Chondrocyte (in vitro differentiated cells): ENCODE data around the gene ELP2. TPM values are rescaled to one million over a fixed set of nuclear protein-coding genes. Genes with fewer than 3 reads are reported as not detected.

Experiments
- DNase-seq: peaks from one replicate; pipeline ENCODE4 v3.0.0; 2021; ENCODE audit warnings: mixed read lengths, low spot score
- H3K27ac Mint-ChIP-seq: one replicate; pipeline ENCODE4 v1.8.0; 2021; ENCODE audit warnings: mild to moderate bottlenecking, moderate library complexity, mixed read lengths; ENCODE audit not compliant: unreplicated experiment
- H3K27me3 Mint-ChIP-seq: 2 replicates; pipeline ENCODE4 v1.8.0; 2021; ENCODE audit warnings: low read depth, mixed read lengths
- H3K36me3 Mint-ChIP-seq: 2 replicates; pipeline ENCODE4 v1.8.0; 2021; ENCODE audit warnings: low read depth, mixed read lengths
- H3K4me1 Mint-ChIP-seq: 2 replicates; pipeline ENCODE4 v1.8.0; 2021; ENCODE audit warnings: low read depth, mild to moderate bottlenecking, mixed read lengths
- H3K4me3 Mint-ChIP-seq: one replicate; pipeline ENCODE4 v1.8.0; 2021; ENCODE audit warnings: mild to moderate bottlenecking, moderate library complexity, mixed read lengths; ENCODE audit not compliant: unreplicated experiment
- H3K9me3 Mint-ChIP-seq: 2 replicates; pipeline ENCODE4 v1.8.0; 2021; ENCODE audit warnings: low read depth, mixed read lengths
- total RNA-seq: library from RNA; stranded (reverse); gene quantifications from 3 replicates; pipeline ENCODE4 v1.2.1, GENCODE V29; 2021
- TF ChIP-seq, protein P1 (sequence below): fragments of 200-600 bp; sonication (generic); IDR thresholded peaks from 2 replicates; pipeline ENCODE4 v1.5.0; 2021; ENCODE audit warnings: antibody characterized with exemption, mild to moderate bottlenecking, moderate library complexity

Gene ELP2
- total RNA-seq, 1 donor from 2014 or later: 77.2 TPM

DNA sequence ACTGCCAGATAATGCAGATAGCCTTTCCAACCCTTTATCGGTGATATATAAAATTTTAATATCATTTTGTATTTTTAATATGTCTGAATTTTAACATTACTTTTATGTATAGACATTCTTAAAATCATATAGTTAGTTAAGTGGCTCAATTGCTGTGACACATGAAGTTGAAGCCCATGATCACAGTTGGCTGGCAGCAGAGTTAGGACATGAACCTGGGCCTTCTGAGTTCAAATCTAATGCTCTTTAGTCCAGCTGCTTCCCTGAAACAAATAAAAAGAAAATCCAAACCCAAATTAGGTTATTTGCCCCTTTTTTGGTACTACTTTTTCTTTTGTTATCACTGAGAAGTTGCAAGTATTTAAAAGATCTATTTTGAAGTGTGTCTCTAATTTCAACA lies 5.6 kb downstream of the ELP2 start:
- H3K9me3 Mint-ChIP-seq: no peaks in the 10 kb centered on the region
- peaks cover 17% of the 10 kb centered on the region for H3K36me3 Mint-ChIP-seq
- DNase-seq: no peak
- TF ChIP-seq, protein P1, sequence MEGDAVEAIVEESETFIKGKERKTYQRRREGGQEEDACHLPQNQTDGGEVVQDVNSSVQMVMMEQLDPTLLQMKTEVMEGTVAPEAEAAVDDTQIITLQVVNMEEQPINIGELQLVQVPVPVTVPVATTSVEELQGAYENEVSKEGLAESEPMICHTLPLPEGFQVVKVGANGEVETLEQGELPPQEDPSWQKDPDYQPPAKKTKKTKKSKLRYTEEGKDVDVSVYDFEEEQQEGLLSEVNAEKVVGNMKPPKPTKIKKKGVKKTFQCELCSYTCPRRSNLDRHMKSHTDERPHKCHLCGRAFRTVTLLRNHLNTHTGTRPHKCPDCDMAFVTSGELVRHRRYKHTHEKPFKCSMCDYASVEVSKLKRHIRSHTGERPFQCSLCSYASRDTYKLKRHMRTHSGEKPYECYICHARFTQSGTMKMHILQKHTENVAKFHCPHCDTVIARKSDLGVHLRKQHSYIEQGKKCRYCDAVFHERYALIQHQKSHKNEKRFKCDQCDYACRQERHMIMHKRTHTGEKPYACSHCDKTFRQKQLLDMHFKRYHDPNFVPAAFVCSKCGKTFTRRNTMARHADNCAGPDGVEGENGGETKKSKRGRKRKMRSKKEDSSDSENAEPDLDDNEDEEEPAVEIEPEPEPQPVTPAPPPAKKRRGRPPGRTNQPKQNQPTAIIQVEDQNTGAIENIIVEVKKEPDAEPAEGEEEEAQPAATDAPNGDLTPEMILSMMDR: no peak
- peaks cover 25% of the 10 kb centered on the region for H3K4me1 Mint-ChIP-seq
- no peaks in the 10 kb centered on the region for H3K27me3 Mint-ChIP-seq
- H3K4me3 Mint-ChIP-seq: no peak overlapping the region
- H3K27ac Mint-ChIP-seq: no peak overlapping the region

DNA sequence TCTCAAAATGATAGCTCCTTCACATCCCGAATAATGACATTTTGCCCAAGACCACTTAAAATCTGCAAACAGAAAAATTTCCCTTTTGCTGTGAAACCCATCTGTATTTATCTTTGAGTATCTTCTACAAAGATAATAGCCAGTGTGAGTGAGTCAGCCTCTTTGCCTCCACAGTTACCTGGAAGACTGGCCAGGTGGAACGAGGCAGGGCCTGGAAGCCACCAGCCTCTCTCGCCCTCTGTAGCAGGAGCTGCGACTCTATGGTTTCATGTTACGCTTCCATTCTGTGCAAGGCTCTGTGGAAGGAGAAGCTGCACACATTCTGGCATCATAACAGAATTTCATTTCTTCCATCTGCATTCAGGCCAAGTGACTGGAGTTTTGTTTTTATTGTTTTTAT lies 9.5 kb downstream of the ELP2 start:
- no peak overlapping the region for H3K27ac Mint-ChIP-seq
- no peak overlapping the region for H3K4me3 Mint-ChIP-seq

DNA sequence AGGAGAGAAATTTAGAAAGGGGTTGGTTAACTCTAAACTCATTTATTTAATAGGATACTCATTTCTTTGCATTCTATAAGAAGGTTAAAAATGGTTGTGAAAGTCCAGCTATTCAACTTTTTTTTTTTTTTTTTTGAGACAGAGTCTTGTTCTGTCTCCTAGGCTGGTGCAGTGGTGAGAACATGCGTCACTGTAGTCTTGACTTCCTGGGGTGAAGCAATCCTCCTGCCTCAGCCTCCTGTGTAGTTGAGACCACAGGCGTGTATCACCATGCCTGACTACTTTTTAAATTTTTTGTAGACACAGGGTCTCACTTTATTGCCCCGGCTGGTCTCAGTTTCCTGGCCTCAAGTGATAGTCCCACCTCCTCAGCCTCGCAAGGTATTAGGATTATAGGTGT lies 11.9 kb downstream of the ELP2 start:
- Mint-ChIP-seq H3K27ac (no peak overlapping the region), H3K9me3 (no peaks in the 10 kb centered on the region), H3K36me3 (peaks cover 26% of the 10 kb centered on the region), H3K4me3 (no peak overlapping the region), H3K27me3 (no peaks in the 10 kb centered on the region), H3K4me1 (no peaks in the 10 kb centered on the region)
- TF ChIP-seq, protein P1: no peak
- DNase-seq: no peak

More for the DNA sequence above, 9.5 kb downstream of the ELP2 start:
- Mint-ChIP-seq H3K36me3 (peaks cover 24% of the 10 kb centered on the region), H3K9me3 (no peaks in the 10 kb centered on the region), H3K27me3 (no peaks in the 10 kb centered on the region), H3K4me1 (no peaks in the 10 kb centered on the region)
- no peak for DNase-seq
- TF ChIP-seq, protein P1: no peak

DNA sequence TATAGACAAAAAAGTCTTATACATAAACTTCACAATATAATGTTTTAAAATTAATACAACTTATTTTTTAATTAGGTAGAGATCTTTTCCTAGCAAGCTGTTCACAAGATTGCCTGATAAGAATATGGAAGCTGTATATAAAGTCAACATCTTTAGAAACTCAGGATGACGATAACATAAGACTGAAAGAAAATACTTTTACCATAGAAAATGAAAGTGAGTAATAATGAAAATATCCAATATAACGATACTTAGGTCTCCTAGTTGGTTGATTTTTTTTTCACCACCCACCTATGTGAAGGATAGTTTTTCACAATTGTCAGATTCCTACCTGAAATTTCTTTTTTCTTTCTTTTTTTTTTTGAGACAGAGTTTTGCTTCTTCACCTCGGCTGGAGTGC lies 13.1 kb downstream of the ELP2 start:
- H3K9me3 Mint-ChIP-seq: no peaks in the 10 kb centered on the region
- no peaks in the 10 kb centered on the region for H3K4me1 Mint-ChIP-seq
- H3K27ac Mint-ChIP-seq: no peak overlapping the region
- H3K36me3 Mint-ChIP-seq: peaks cover 25% of the 10 kb centered on the region
- DNase-seq: no peak
- H3K27me3 Mint-ChIP-seq: no peaks in the 10 kb centered on the region
- H3K4me3 Mint-ChIP-seq: no peak overlapping the region
- TF ChIP-seq, protein P1: no peak

DNA sequence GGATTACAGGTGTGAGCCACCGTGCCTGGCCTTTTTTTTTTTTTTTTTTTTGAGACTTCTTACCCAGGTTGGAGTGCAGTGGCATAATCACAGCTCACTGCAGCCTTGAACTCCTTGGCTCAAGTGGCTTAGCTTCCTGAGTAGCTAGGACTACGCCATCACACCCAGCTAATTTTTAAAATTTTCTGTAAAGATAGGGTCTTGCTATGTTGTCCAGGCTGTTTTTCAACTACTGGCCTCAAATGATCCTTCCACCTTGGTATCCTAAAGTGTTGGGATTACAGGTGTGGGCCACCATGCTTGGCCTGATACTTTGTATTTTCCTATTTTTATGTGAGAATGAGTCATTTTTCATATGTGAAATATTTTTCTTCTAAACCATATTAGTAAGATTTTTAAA lies 13.7 kb downstream of the ELP2 start:
- TF ChIP-seq, protein P1: no peak
- no peak overlapping the region for H3K27ac Mint-ChIP-seq
- H3K4me3 Mint-ChIP-seq: no peak overlapping the region
- H3K9me3 Mint-ChIP-seq: no peaks in the 10 kb centered on the region
- H3K27me3 Mint-ChIP-seq: no peaks in the 10 kb centered on the region
- no peaks in the 10 kb centered on the region for H3K4me1 Mint-ChIP-seq
- DNase-seq: no peak
- H3K36me3 Mint-ChIP-seq: peaks cover 25% of the 10 kb centered on the region
